Motor neuron (in vitro differentiated cells): Measurements from ENCODE around the gene ZMIZ1. TPM values are rescaled to one million over a fixed set of nuclear protein-coding genes. Genes with fewer than 3 reads are reported as not detected.

ENCODE experiments used
- ATAC-seq, 8 experiments: fragments of 200-7000 bp; cut with Tn5 transposase; replicated peaks in 6 of 8; 2 replicates each; pipeline ENCODE4 v1.8.0; 2021; ENCODE audit warnings: mild to moderate bottlenecking in 8 of 8, moderate library complexity in 8 of 8
- H3K27ac ChIP-seq, 2 donors: fragments of 250-450 bp; sonication (Bioruptor Pico); 2 replicates each; pipeline ENCODE4 v1.9.0; 2021; ENCODE audit warnings: antibody characterized with exemption in 2 of 2, mild to moderate bottlenecking in 2 of 2, moderate library complexity in 1 of 2
- H3K4me1 ChIP-seq, 2 donors: fragments of 250-450 bp; sonication (Bioruptor Pico); replicated peaks in 1 of 2; 2 replicates each; pipeline ENCODE4 v1.6.1; 2021; ENCODE audit warnings: antibody characterized with exemption in 2 of 2, mild to moderate bottlenecking in 2 of 2, moderate library complexity in 1 of 2
- H3K4me3 ChIP-seq, 5 donors: fragments of 250-450 bp; sonication (Bioruptor Pico); 2 replicates each; pipeline ENCODE4 v1.9.0; 2021; ENCODE audit warnings: antibody characterized with exemption in 5 of 5, mild to moderate bottlenecking in 5 of 5, moderate library complexity in 4 of 5
- WGBS, 10 experiments: fragments of 450-650 bp; shearing (Covaris generic); methylation state at CpG; one replicate each; pipeline ENCODE4 v1.0.0; 2022; 5-methylcytosine and 5-hydroxymethylcytosine counted together
- in situ Hi-C, 9 experiments: fragments of 400-800 bp; cut with MboI; loops; one replicate each; pipeline ENCODE4 v1.15.0; 2021; ENCODE audit warnings: low sequenced_read_pairs in 9 of 9, low pct_unique_long_range_greater_than_20kb in 2 of 9; ENCODE audit not compliant: unreplicated experiment in 9 of 9
- total RNA-seq, 8 experiments: library from RNA; unstranded; fragments of 300-600 nt; gene quantifications; 2 replicates each; pipeline versions ENCODE4 v1.2.3 to v1.2.4, GENCODE V29; 2022

The ZMIZ1 gene
- total RNA-seq, 8 experiments from 2014 or later, result 15.8 to 79.9 (median 50.0) TPM

GRCh38 chr10:79138449-79139123, 69.8 kb downstream of the ZMIZ1 start:
- H3K4me3 ChIP-seq, result no peak overlapping the region
- peaks cover 74 to 84% of the 10 kb centered on the region in 2 donors for H3K4me1 ChIP-seq
- peak overlapping the region; percentile 28 to 39 for H3K27ac ChIP-seq
- WGBS, 10 experiments, result 60 to 100% (median 94%) methylated on average over 1 to 3 of the region's 5 CpGs; no CpG with 5 or more reads in 2 of the 10 experiments
- in situ Hi-C loops, result no loop called here
- no peak for ATAC-seq

- Histone ChIP-seq H3K4me1 (peaks cover 73 to 77% of the 10 kb centered on the region in 2 donors), H3K4me3 (no peak overlapping the region), H3K27ac (peak overlapping the region; percentile 0 to 37)
- ATAC-seq, result peak in 6 of 8 experiments; percentile 8 to 54 (median 30)
- WGBS, 10 experiments, result 45 to 88% (median 61%) methylated on average over 5 to 12 of the region's 26 CpGs; no CpG with 5 or more reads in 4 of the 10 experiments
- in situ Hi-C loops, result no loop called here
These were observed 70.5 kb downstream of the ZMIZ1 start for GRCh38 chr10:79139124-79139835.

- in situ Hi-C loops, result no loop called here
- ATAC-seq, result no peak
- peaks cover 68 to 76% of the 10 kb centered on the region in 2 donors for H3K4me1 ChIP-seq
- H3K27ac ChIP-seq, result peak overlapping the region in 1 of 2 donors; percentile 37
- 77 to 100% (median 100%) methylated on average over 1 to 4 of the region's 7 CpGs; no CpG with 5 or more reads in 1 of the 10 experiments for WGBS, 10 experiments
- no peak overlapping the region for H3K4me3 ChIP-seq
These were observed 71.5 kb downstream of the ZMIZ1 start for GRCh38 chr10:79140085-79140793.

GRCh38 chr10:79140855-79141254, 72.1 kb downstream of the ZMIZ1 start:
- ATAC-seq, result no peak
- H3K4me1 ChIP-seq, result peaks cover 65 to 70% of the 10 kb centered on the region in 2 donors
- 38 to 100% (median 75%) methylated on average over 1 to 14 of the region's 15 CpGs; no CpG with 5 or more reads in 3 of the 10 experiments for WGBS, 10 experiments

GRCh38 chr10:79142064-79142491, 73.3 kb downstream of the ZMIZ1 start:
- ATAC-seq, result peak in 5 of 8 experiments; percentile 71 to 85 (median 79)
- Histone ChIP-seq H3K4me1 (peaks cover 64 to 66% of the 10 kb centered on the region in 2 donors), H3K4me3 (no peak overlapping the region), H3K27ac (peak overlapping the region; percentile 60 to 70)
- WGBS, 10 experiments, result 0 to 77% (median 55%) methylated on average over 1 to 7 of the region's 10 CpGs
- in situ Hi-C loops, result no loop called here

More at GRCh38 chr10:79140855-79141254, 72.1 kb downstream of the ZMIZ1 start:
- in situ Hi-C loops, result no loop called here
- Histone ChIP-seq H3K4me3 (no peak overlapping the region), H3K27ac (no peak overlapping the region)

- Histone ChIP-seq H3K4me3 (no peak overlapping the region), H3K4me1 (peaks cover 59 to 64% of the 10 kb centered on the region in 2 donors), H3K27ac (peak overlapping the region; percentile 60 to 70)
- in situ Hi-C loops, result no loop called here
- ATAC-seq, result no peak
- WGBS, 10 experiments, result 49 to 100% (median 86%) methylated on average over 1 to 8 of the region's 13 CpGs; no CpG with 5 or more reads in 3 of the 10 experiments
These were observed 74.0 kb downstream of the ZMIZ1 start for GRCh38 chr10:79142522-79143309.

GRCh38 chr10:79143879-79144278, 75.1 kb downstream of the ZMIZ1 start:
- H3K27ac ChIP-seq, result no peak overlapping the region
- no peak for ATAC-seq
- in situ Hi-C loops, result no loop called here
- WGBS, 10 experiments, result 80 to 100% (median 97%) methylated on average over 1 to 7 of the region's 11 CpGs; no CpG with 5 or more reads in 4 of the 10 experiments
- no peak overlapping the region for H3K4me3 ChIP-seq
- peaks cover 57 to 62% of the 10 kb centered on the region in 2 donors for H3K4me1 ChIP-seq

- Histone ChIP-seq H3K4me3 (no peak overlapping the region), H3K4me1 (peaks cover 57 to 62% of the 10 kb centered on the region in 2 donors), H3K27ac (no peak overlapping the region)
- ATAC-seq, result no peak
- 19 to 85% (median 51%) methylated on average over 2 to 11 of the region's 12 CpGs; no CpG with 5 or more reads in 1 of the 10 experiments for WGBS, 10 experiments
- in situ Hi-C loops, result no loop called here
These were observed 75.8 kb downstream of the ZMIZ1 start for GRCh38 chr10:79144351-79145173.

- no peak for ATAC-seq
- WGBS, 10 experiments, result 50 to 100% (median 70%) methylated on average over 1 to 4 of the region's 5 CpGs; no CpG with 5 or more reads in 4 of the 10 experiments
- no peak overlapping the region for H3K4me3 ChIP-seq
- in situ Hi-C loops, result no loop called here
- H3K27ac ChIP-seq, result no peak overlapping the region
- peaks cover 57 to 62% of the 10 kb centered on the region in 2 donors for H3K4me1 ChIP-seq
These were observed 76.4 kb downstream of the ZMIZ1 start for GRCh38 chr10:79145174-79145483.

GRCh38 chr10:79145517-79146470, 77.0 kb downstream of the ZMIZ1 start:
- no peak for ATAC-seq
- Histone ChIP-seq H3K4me1 (peaks cover 55 to 59% of the 10 kb centered on the region in 2 donors), H3K27ac (peak overlapping the region in 1 of 2 donors; percentile 47), H3K4me3 (no peak overlapping the region)
- in situ Hi-C loops, result no loop called here
- WGBS, 10 experiments, result 98 to 100% (median 100%) methylated on average over 1 to 5 of the region's 9 CpGs; no CpG with 5 or more reads in 6 of the 10 experiments

GRCh38 chr10:79146611-79147130, 77.9 kb downstream of the ZMIZ1 start:
- no peak overlapping the region for H3K4me3 ChIP-seq
- peak overlapping the region; percentile 36 to 47 for H3K27ac ChIP-seq
- 0 to 79% (median 7%) methylated on average over 1 to 3 of the region's 13 CpGs; no CpG with 5 or more reads in 7 of the 10 experiments for WGBS, 10 experiments
- peaks cover 50 to 53% of the 10 kb centered on the region in 2 donors for H3K4me1 ChIP-seq
- peak; percentile 3 to 33 (median 19) for ATAC-seq
- in situ Hi-C loops, result no loop called here
